ENCODE data around the gene TNIK.
"Not testable (repeated sequence)": the region's sequence is repeated elsewhere in the genome, so short reads cannot be mapped to it uniquely, and the experiment has no call there.

TNIK gene

GRCh38 chr3:171255236-171255806, 204.9 kb downstream of the TNIK start:
- no peak for DNase-seq (ENCODE audit: low read depth in 3 of 3)

DNA sequence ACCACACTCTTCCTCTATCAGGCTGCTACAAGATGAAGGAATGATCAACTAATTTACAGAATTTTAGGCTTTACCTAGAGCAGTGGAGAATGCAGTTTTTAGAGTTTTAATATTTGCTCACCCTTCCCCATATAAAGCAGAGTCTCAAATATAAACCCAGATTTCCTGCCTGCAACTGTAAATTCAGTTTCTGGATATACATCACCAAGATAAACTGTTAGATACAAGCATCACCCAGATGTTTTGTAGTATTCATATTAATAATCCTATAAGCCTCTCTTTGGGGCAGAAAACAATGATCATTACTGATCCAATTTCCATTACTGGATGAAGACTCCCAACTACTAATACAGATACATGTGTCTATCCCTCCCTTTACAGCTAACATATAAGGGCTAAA, 205.9 kb downstream of the TNIK start:
- DNase-seq (ENCODE audit: low read depth in 3 of 3) = no peak

DNA sequence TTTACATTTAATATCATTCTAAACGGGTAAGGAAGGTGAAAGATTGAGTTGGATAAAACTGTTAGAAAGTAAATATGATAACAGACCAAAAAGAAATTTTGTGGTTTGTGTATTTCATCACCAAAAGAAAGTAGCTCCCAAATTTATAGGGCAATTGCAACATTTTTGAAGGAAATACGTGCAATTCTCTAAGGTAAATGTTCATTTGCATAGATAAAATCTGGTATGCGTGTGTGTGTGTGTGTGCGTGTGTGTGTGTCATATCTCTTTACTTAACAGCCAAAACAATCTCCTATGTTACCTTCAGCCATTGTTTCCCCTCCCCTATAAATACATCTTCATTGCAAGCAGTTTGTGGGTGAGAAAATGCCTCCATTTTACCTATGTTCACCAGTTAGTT, 208.4 kb downstream of the TNIK start:
- DNase-seq (ENCODE audit: low read depth in 3 of 3) = no peak

GRCh38 chr3:171250444-171250843, 209.8 kb downstream of the TNIK start:
- no peak for DNase-seq (ENCODE audit: low read depth in 3 of 3)

DNA sequence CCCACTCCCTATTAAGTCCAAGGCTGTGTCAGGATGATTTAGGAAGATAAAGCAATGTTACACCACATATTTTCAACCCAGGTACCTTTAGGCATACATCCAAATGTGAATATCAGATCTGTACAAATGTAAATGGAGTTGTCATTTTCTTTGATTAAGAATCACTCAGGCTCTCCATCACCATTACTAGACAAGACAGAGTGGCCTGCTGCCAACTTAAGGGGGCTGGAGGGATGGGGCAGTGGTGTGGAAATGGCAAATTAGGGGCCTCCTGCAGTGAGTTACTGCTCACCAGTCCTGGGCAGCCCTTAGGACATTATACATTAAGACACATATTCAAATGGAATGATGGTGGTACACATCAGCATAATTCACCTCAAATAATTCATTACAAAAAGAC, 211.0 kb downstream of the TNIK start:
- no peak for DNase-seq (ENCODE audit: low read depth in 3 of 3)

GRCh38 chr3:171248426-171249111, 211.6 kb downstream of the TNIK start:
- no peak for DNase-seq (ENCODE audit: low read depth in 3 of 3)

GRCh38 chr3:171245796-171246765, 214.1 kb downstream of the TNIK start:
- DNase-seq (ENCODE audit: low read depth in 3 of 3) = no peak

DNA sequence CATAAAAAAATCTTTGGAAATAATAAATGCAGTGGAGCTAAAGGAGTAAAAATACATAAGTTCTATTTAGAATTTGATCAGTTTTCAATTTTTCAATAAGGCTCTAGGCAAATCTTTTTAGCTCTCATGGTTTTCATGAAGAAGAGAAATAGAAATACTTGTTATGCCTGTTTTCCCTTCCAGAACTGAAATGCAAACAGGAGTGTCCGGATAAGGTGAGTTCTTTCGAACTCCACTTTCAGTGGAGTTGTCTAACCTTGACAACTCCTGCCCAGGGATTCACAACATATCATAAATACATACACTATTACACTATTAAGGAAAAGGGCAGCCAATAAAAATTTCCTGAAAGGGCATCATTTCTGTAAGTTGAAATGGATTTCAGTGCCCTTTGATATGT, 217.3 kb downstream of the TNIK start:
- DNase-seq (ENCODE audit: low read depth in 3 of 3) = no peak

DNA sequence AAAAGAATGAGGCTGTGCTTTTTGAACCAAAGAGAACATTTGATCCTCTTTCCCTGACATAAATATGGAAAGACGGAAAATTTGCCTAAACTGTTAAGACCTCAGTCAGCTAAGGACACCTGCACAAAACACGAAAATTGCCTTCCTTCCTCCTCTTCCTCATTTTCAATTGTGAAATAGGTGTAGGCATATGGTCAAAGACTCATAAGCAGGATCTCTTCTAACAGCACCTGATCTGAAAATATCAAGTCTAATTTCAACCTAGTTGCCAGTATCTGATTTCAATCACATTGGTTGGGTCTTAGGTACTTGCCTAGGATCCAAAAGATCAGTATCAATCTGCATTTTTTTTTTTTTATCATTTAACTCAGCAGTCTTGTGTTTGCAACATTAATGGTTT, 218.0 kb downstream of the TNIK start:
- no peak for DNase-seq (ENCODE audit: low read depth in 3 of 3)

- DNase-seq (ENCODE audit: low read depth in 3 of 3) = not testable (repeated sequence)
These were observed 218.6 kb downstream of the TNIK start for GRCh38 chr3:171241655-171242054.

GRCh38 chr3:171240504-171240835, 219.7 kb downstream of the TNIK start:
- no peak for DNase-seq (ENCODE audit: low read depth in 3 of 3)

DNA sequence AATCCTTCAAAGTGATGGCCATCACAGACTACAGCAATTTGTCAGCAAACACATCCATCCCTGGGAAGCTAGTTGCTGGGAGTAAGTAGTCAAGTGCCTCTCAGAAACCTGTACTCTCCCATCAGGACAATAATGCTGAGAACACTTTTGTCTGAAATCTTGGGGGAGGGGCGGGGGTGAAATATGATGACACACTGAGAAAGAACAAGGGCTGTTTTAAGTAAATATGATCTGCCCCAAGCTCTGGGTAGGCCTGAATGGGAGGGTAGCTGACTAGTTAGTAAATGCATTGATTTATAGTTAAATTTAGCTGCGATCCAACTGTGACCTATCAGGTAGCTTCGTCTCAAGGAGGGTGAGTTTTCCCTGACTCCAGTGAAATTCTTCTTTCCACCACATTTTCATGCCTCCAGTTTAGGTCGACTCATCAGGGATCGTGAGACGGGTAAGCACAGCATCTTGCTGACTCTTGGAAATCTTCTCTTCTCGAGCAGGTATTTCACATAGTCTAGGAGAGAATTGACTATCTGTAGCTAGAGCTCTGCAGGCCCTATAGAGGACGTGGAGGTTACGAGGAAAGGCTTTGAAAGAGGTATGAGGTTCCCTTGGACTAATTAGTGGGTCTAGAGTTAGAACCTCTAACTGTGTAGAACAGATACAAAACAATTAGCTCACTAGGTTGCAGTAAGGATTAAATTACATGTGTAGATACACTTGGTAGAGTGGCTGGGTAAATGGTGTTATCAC, 220.3 kb downstream of the TNIK start:
- DNase-seq (ENCODE audit: low read depth in 3 of 3) = no peak

- no peak for DNase-seq (ENCODE audit: low read depth in 3 of 3)
These were observed 223.2 kb downstream of the TNIK start for GRCh38 chr3:171237009-171237385.

DNA sequence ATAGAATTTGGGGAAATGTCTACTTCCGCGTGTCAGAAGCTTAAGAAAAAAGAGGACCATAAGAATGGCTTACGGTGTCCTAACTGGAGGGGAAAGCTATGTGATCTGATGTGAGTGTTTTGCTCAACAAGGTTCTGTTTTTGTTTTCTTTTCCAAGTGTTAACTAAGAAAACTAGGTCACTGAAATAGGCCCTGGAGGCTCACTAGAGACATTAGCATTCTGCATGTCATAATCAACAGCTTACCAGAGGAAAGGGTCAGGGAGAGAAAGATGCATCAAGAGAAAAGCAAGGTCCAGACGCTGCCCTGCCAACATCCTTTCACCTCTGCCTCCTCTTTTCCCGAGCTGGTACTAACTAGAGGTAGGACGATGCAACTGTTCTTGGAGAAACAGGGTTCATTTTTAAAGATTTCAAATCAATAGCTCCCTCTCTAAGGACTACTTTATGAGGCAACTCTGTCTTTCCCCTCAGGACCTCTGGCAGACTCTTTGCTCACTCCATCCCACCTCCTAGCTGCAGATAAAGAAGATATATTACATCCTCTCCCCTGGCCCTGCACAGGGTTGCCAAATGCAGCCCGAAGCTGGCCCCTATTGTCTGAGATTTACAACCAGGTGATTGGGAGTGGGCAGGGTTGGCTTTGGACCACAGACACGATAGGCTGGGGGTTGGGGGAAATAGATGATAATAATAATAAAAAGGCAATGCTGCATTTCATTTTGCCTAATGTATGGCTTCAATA, 223.8 kb downstream of the TNIK start:
- DNase-seq (ENCODE audit: low read depth in 3 of 3) = no peak

GRCh38 chr3:171234298-171235010, 225.8 kb downstream of the TNIK start:
- DNase-seq (ENCODE audit: low read depth in 3 of 3) = no peak

- no peak for DNase-seq (ENCODE audit: low read depth in 3 of 3)
These were observed 228.8 kb downstream of the TNIK start for GRCh38 chr3:171231361-171231760.

DNA sequence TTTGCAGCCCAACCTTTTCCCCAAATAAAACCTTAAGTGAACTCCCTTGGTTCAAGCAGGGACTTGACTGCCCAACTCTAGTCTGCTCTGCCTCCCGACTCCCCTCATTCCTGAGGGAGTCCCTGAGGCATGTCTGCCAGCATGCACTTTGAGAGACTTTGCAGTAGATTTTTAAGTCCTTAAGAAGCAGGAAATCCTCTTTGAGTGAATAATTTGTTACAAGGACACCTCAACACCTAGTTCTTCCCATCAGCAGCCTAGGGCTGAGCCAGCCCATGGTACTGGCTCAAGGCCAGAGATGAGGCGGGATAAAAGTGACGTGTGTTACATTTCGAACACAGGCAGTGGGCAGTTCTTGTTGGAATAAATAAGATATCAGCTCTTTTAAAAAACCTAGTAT, 229.3 kb downstream of the TNIK start:
- DNase-seq (ENCODE audit: low read depth in 3 of 3) = no peak

DNA sequence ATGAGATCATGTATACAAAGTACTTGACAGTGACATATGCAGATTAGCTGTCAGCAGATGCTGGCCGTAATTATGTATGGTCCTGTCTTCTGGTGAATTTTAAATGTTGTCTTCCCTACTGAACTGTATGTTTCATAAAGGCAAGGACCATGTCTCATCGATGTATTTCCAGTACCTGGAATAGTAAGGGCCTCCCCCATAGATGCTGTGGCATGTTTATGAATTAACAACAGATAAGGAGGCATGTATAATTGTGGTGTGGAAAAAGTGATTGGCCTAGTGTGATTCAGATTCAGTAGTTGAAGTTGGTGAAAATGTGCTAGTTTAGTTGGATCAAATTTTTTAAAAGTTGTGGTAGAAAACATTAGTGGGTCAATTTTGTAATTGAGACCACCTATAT, 231.0 kb downstream of the TNIK start:
- DNase-seq (ENCODE audit: low read depth in 3 of 3) = no peak

DNA sequence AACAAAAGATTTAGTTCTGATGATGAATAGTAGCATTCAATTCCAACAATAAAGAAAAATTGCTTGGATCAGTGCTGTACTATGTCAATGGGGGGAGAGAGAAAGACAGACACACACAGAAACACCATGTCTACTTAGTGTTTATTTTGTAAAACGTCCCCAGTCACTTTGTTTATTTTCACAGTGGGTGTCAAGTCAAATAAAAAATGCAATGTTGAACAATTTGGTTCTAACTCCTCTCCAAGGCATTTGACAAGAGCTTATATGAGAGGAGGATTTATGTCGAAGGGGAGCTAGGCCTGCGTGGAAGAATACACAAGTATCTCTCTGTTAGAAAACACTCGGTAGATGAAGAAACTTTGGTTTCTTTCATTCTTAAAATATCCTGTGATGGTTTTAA, 232.0 kb downstream of the TNIK start:
- no peak for DNase-seq (ENCODE audit: low read depth in 3 of 3)

GRCh38 chr3:171227828-171228227, 232.4 kb downstream of the TNIK start:
- DNase-seq (ENCODE audit: low read depth in 3 of 3) = no peak

- DNase-seq (ENCODE audit: low read depth in 3 of 3) = no peak
These were observed 232.8 kb downstream of the TNIK start for GRCh38 chr3:171227359-171227758.

All from stimulated activated CD4-positive, alpha-beta T cell treated with anti-CD3 and anti-CD28 coated beads, TNF-alpha, amount 100 ng/mL, for 48 hours (primary cell).